Testis (tissue), 2 donors: ENCODE data around the gene GPR108.

Source experiments
- CTCF ChIP-seq, 3 experiments: fragments of 450-650 bp in 2 of 3; fragments of 200-600 bp in 1 of 3; sonication (generic) in 1 of 3; IDR thresholded peaks; one replicate each; pipeline ENCODE4 v1.5.1; 2016 to 2019; ENCODE audit warnings: antibody characterized with exemption in 3 of 3, mild to moderate bottlenecking in 2 of 3, moderate library complexity in 1 of 3
- POLR2A ChIP-seq: fragments of 450-650 bp; IDR thresholded peaks from one replicate; pipeline ENCODE4 v1.6.1; 2017; ENCODE audit warnings: antibody characterized with exemption, mild to moderate bottlenecking, moderate library complexity

GRCh38 chr19:6754136-6754535, 16.8 kb upstream of the GPR108 start:
- TF ChIP-seq CTCF (IDR thresholded peaks at IDR 0.05) (no peak), POLR2A (no peak)
